Activated naive CD8-positive, alpha-beta T cell treated with anti-CD3 and anti-CD28 coated beads, Interleukin-2, amount 50 U/mL, for 24 hours (primary cell): ENCODE measurements around the gene STARD13.

Source experiments
- ATAC-seq: fragments of 150-1000 bp; cut with Tn5 transposase; one replicate; pipeline ENCODE4 v1.10.0; 2021
- DNase-seq: peaks from one replicate; pipeline ENCODE4 v3.0.0; 2021
- H3K27ac Mint-ChIP-seq: one replicate; pipeline ENCODE4 v1.8.0; 2021; ENCODE audit warnings: mild to moderate bottlenecking, mixed read lengths
- H3K27me3 Mint-ChIP-seq: one replicate; pipeline ENCODE4 v1.8.0; 2021; ENCODE audit warnings: mixed read lengths
- H3K36me3 Mint-ChIP-seq: one replicate; pipeline ENCODE4 v1.8.0; 2021; ENCODE audit warnings: low read depth, mixed read lengths
- H3K4me1 Mint-ChIP-seq: one replicate; pipeline ENCODE4 v1.8.0; 2021; ENCODE audit warnings: mixed read lengths
- H3K4me3 Mint-ChIP-seq: one replicate; pipeline ENCODE4 v1.8.0; 2021; ENCODE audit warnings: mild to moderate bottlenecking, moderate library complexity, mixed read lengths
- H3K9me3 Mint-ChIP-seq: one replicate; pipeline ENCODE4 v1.8.0; 2021; ENCODE audit warnings: mixed read lengths

The STARD13 gene

DNA sequence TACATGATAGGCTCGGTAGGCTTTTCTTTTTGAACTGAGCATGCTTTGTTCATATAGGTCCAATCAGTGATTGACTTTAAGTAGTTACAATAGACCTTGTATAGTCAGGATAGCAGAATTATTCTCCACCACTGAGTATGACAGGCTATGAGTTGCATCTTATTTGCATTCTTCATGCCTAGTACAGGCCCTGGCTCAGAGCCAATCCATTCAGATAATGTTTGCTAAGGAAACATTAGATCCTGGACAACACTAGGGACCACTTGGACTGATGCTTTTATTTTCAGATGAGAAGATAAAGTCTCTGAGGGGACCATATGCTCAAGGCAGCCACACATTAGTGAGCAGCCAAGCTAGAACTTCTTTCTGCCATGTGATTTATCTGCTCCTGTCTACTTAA is 135.4 kb downstream of the STARD13 start:
- DNase-seq (no peak), ATAC-seq (no peak)
- Mint-ChIP-seq H3K4me1 (peaks cover 8% of the 10 kb centered on the region), H3K27me3 (peaks cover 9% of the 10 kb centered on the region), H3K36me3 (no peaks in the 10 kb centered on the region), H3K27ac (no peak overlapping the region), H3K4me3 (no peak overlapping the region), H3K9me3 (no peaks in the 10 kb centered on the region)

DNA sequence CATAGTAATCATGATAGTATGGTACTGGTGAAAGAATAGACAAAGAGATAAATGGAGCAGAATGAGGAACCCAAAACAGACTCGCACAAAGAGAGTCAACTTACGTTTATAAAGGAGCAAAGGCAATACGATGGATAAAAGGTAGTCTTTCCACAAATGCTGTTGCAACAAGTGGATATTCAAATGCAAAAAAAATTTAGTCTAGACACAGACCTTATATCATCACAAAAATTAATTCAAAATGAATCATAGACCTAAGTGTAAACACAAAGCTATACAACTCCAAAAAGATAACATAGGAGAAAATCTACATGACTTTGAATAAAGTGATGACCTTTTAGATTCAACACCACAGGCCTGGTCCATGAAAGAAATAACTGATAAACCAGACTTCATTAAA is 137.7 kb downstream of the STARD13 start:
- no peak for DNase-seq
- no peak for ATAC-seq
- Mint-ChIP-seq H3K4me3 (no peak overlapping the region), H3K27ac (no peak overlapping the region), H3K4me1 (peaks cover 8% of the 10 kb centered on the region), H3K36me3 (no peaks in the 10 kb centered on the region), H3K9me3 (peaks cover 8% of the 10 kb centered on the region), H3K27me3 (peaks cover 8% of the 10 kb centered on the region)

- Mint-ChIP-seq H3K9me3 (peaks cover 8% of the 10 kb centered on the region), H3K4me3 (no peak overlapping the region), H3K4me1 (peaks cover 8% of the 10 kb centered on the region), H3K27ac (peak overlapping the region; percentile 53), H3K27me3 (peaks cover 8% of the 10 kb centered on the region), H3K36me3 (no peaks in the 10 kb centered on the region)
- ATAC-seq (peak; percentile 70), DNase-seq (no peak)
Observed at GRCh38 chr13:33146843-33147611, 138.5 kb downstream of the STARD13 start.

GRCh38 chr13:33145667-33146066 is 139.9 kb downstream of the STARD13 start:
- no peak overlapping the region for H3K4me3 Mint-ChIP-seq
- peaks cover 8% of the 10 kb centered on the region for H3K4me1 Mint-ChIP-seq
- no peak overlapping the region for H3K27ac Mint-ChIP-seq
- peaks cover 8% of the 10 kb centered on the region for H3K9me3 Mint-ChIP-seq
- no peaks in the 10 kb centered on the region for H3K36me3 Mint-ChIP-seq
- DNase-seq (no peak), ATAC-seq (peak; percentile 34)
- peaks cover 8% of the 10 kb centered on the region for H3K27me3 Mint-ChIP-seq

- H3K4me1 Mint-ChIP-seq, result peaks cover 8% of the 10 kb centered on the region
- ATAC-seq (no peak), DNase-seq (no peak)
- H3K27me3 Mint-ChIP-seq, result peaks cover 8% of the 10 kb centered on the region
- H3K4me3 Mint-ChIP-seq, result no peak overlapping the region
- H3K27ac Mint-ChIP-seq, result no peak overlapping the region
- no peaks in the 10 kb centered on the region for H3K36me3 Mint-ChIP-seq
- H3K9me3 Mint-ChIP-seq, result peaks cover 8% of the 10 kb centered on the region
Observed at GRCh38 chr13:33144358-33144784, 141.2 kb downstream of the STARD13 start.

DNA sequence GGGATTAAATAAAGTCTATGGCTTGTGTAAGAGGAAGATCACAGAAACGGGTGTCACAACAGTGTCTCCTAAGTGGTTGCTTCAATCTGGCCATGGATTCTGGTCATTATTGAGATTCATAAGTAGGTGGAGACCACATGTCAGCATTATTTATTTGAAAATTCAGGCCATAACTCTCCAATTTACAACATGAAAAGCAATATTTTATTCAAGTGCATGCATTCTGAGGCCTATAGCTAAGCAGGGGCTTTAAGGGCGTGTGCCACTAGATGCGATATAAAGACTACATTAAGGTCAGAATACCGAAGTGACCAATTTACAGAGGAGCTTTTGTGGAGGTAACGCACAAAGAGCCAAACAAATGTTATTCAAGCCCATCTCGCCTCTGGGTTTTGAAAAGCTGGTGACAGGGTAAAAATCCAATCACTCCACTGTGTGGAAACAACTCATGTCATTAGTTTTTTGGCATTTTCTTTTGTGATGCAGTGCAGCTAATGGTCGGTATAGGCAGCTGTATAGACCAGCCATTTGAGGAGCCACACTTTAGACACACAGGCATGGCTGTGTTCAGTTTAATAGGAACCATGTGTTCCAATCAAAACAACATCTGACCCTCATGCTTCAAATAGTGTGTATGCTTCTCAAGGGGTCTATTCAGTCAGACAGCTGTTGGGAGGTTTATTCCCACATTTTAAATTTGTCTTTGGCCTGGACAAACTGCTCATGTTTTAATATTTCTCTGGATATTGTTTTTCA is 145.6 kb downstream of the STARD13 start:
- ATAC-seq, result no peak
- Mint-ChIP-seq H3K4me3 (no peak overlapping the region), H3K4me1 (no peaks in the 10 kb centered on the region), H3K27me3 (no peaks in the 10 kb centered on the region), H3K9me3 (peaks cover 9% of the 10 kb centered on the region), H3K27ac (no peak overlapping the region), H3K36me3 (no peaks in the 10 kb centered on the region)
- DNase-seq, result no peak

- peaks cover 8% of the 10 kb centered on the region for H3K9me3 Mint-ChIP-seq
- H3K36me3 Mint-ChIP-seq, result no peaks in the 10 kb centered on the region
- DNase-seq, result no peak
- no peak for ATAC-seq
- H3K4me3 Mint-ChIP-seq, result no peak overlapping the region
- no peaks in the 10 kb centered on the region for H3K27me3 Mint-ChIP-seq
- H3K4me1 Mint-ChIP-seq, result no peaks in the 10 kb centered on the region
- H3K27ac Mint-ChIP-seq, result no peak overlapping the region
Observed at GRCh38 chr13:33139184-33139583, 146.4 kb downstream of the STARD13 start.

DNA sequence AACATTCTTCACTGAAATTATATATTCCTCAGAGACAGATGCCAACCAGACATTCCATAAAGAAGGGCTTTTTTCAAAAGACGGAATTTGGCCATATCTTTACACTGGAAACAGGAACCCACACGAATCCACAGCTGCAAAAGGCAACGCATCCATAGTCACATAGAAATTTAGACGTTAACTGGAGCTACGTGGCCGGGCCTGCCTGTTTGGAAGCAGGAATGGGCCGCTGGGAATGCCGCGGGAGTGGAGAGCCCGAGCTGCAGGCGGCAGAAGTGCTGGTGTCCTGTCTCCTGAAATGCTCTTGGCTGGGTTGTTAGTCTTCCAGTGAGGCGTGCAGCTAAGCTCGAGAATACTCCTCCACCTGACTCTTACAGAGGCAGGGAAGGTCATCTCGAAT is 147.1 kb downstream of the STARD13 start:
- H3K36me3 Mint-ChIP-seq, result no peaks in the 10 kb centered on the region
- H3K27ac Mint-ChIP-seq, result no peak overlapping the region
- H3K4me1 Mint-ChIP-seq, result no peaks in the 10 kb centered on the region
- no peak for ATAC-seq
- no peak for DNase-seq
- no peak overlapping the region for H3K4me3 Mint-ChIP-seq
- no peaks in the 10 kb centered on the region for H3K27me3 Mint-ChIP-seq
- peaks cover 3% of the 10 kb centered on the region for H3K9me3 Mint-ChIP-seq

DNA sequence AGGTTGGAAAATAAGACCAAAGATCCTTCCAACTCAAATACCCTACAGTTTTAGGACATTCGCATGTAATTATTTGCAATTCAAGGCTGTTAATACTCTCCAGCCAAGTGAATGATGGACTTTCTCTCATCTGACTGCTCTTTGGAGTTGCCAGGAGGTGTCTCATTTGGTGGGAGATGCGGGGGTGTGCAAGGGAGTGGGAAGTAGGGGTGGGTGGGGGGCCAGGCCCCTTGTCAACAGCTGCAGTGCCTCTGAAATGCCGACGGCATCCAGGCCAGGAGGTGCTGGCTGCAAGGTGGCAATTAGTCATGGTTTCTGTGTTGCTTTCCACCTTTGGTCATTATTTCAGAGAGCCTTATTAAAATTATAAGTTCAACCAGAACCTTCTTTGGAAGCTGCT is 147.8 kb downstream of the STARD13 start:
- no peak for ATAC-seq
- no peaks in the 10 kb centered on the region for H3K27me3 Mint-ChIP-seq
- DNase-seq, result no peak
- H3K36me3 Mint-ChIP-seq, result no peaks in the 10 kb centered on the region
- H3K9me3 Mint-ChIP-seq, result peaks cover 3% of the 10 kb centered on the region
- no peaks in the 10 kb centered on the region for H3K4me1 Mint-ChIP-seq
- H3K4me3 Mint-ChIP-seq, result no peak overlapping the region
- no peak overlapping the region for H3K27ac Mint-ChIP-seq

DNA sequence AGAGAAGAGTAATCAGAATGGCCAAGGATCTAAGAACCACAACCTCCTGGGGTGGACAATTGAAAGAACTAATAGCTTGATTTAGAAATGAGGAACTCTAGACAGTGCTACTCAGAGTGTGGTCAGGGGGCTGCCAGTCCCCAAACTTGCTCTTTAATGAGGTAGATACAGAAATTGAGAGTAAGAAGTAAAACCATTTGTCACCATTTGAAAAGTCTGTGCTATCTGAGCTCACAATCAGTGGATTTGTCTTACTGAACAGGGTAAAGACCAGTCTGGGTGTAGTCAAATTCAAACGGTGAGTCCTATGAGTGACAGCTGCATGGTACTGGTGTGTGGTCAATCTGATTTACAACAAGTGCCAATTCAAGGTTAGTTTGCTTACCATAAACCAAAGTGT is 150.5 kb downstream of the STARD13 start:
- Mint-ChIP-seq H3K4me3 (no peak overlapping the region), H3K4me1 (peaks cover 3% of the 10 kb centered on the region), H3K9me3 (peaks cover 3% of the 10 kb centered on the region), H3K36me3 (no peaks in the 10 kb centered on the region), H3K27me3 (no peaks in the 10 kb centered on the region), H3K27ac (no peak overlapping the region)
- DNase-seq, result no peak
- no peak for ATAC-seq

DNA sequence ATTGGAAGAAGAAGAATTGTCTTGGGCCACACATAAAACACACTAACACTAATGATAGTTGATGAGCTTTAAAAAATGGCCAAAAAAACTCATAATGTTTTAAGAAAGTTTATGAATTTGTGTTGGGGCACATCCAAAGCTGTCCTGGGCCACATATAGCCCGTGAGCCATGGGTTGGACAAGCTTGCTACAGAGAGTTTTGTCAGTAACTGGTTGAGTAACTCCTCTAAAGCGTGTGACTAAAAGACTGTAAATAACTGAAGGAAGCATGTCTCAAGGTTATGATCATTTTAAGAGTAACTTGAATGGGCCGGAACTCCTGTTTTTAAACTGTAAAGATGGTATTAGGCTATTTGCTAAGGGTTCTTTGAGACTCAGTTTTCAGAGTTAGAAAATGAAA is 151.3 kb downstream of the STARD13 start:
- Mint-ChIP-seq H3K27me3 (no peaks in the 10 kb centered on the region), H3K9me3 (peaks cover 3% of the 10 kb centered on the region), H3K27ac (no peak overlapping the region), H3K4me1 (peaks cover 3% of the 10 kb centered on the region), H3K4me3 (no peak overlapping the region), H3K36me3 (no peaks in the 10 kb centered on the region)
- DNase-seq (no peak), ATAC-seq (no peak)

GRCh38 chr13:33132644-33133440 is 152.7 kb downstream of the STARD13 start:
- Mint-ChIP-seq H3K27ac (no peak overlapping the region), H3K4me3 (no peak overlapping the region), H3K36me3 (no peaks in the 10 kb centered on the region), H3K4me1 (peaks cover 3% of the 10 kb centered on the region), H3K27me3 (no peaks in the 10 kb centered on the region), H3K9me3 (peaks cover 3% of the 10 kb centered on the region)
- no peak for DNase-seq
- no peak for ATAC-seq

- ATAC-seq, result no peak
- Mint-ChIP-seq H3K4me1 (peaks cover 3% of the 10 kb centered on the region), H3K36me3 (no peaks in the 10 kb centered on the region), H3K27ac (no peak overlapping the region), H3K27me3 (no peaks in the 10 kb centered on the region), H3K4me3 (no peak overlapping the region), H3K9me3 (peaks cover 1% of the 10 kb centered on the region)
- DNase-seq, result no peak
Observed at GRCh38 chr13:33129886-33130285, 155.7 kb downstream of the STARD13 start.

DNA sequence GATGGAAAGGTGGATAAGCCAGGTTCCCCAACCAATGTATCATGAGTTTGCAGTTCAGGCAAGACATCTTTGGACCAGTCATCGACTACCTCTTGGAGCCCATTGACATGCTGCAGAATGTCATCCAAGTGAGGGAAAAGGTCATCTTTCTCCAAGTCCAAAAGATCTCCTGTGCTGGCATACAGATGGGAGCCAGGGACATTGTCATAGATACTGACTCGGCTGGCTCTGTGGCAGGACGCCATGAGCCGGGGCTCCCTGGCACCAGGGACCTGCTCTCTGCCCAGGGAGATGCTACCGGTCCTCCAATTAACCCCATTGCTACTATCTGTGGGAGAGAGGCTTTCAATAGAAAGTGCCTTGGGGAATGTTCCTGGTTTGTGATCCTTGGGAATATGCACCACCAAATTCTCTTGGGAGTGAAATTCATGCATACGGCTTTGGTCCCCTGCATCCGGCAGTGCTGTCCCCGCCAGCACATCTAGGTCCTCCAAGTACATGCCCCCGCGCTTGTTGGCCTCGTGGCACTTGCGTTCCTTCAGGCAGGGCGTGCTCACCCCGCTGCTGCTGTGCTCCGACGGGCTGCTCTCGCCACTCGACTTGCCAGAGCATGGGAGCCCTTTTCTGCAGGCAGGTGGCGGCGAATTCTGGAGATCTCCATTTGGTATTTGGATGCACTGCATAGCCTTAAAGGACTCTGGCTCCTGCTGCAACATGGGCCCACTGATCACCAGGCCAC is 156.3 kb downstream of the STARD13 start:
- Mint-ChIP-seq H3K4me3 (no peak overlapping the region), H3K27ac (no peak overlapping the region), H3K9me3 (no peaks in the 10 kb centered on the region), H3K4me1 (peaks cover 3% of the 10 kb centered on the region), H3K36me3 (no peaks in the 10 kb centered on the region), H3K27me3 (no peaks in the 10 kb centered on the region)
- DNase-seq, result no peak
- ATAC-seq, result no peak
